ENCODE measurements around the gene LYSMD4. TPM values are rescaled to one million over a fixed set of nuclear protein-coding genes. Genes with fewer than 3 reads are reported as not detected.
"Not testable (repeated sequence)": the region's sequence is repeated elsewhere in the genome, so short reads cannot be mapped to it uniquely, and the experiment has no call there.

The LYSMD4 gene
- total RNA-seq, 1 donor, result 9.0 TPM

GRCh38 chr15:99755692-99756409 lies 22.6 kb upstream of the LYSMD4 start:
- peak; percentile 81 for DNase-seq (ENCODE audit: low read depth)
- TF ChIP-seq, protein P1, sequence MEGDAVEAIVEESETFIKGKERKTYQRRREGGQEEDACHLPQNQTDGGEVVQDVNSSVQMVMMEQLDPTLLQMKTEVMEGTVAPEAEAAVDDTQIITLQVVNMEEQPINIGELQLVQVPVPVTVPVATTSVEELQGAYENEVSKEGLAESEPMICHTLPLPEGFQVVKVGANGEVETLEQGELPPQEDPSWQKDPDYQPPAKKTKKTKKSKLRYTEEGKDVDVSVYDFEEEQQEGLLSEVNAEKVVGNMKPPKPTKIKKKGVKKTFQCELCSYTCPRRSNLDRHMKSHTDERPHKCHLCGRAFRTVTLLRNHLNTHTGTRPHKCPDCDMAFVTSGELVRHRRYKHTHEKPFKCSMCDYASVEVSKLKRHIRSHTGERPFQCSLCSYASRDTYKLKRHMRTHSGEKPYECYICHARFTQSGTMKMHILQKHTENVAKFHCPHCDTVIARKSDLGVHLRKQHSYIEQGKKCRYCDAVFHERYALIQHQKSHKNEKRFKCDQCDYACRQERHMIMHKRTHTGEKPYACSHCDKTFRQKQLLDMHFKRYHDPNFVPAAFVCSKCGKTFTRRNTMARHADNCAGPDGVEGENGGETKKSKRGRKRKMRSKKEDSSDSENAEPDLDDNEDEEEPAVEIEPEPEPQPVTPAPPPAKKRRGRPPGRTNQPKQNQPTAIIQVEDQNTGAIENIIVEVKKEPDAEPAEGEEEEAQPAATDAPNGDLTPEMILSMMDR (IDR thresholded peaks at IDR 0.05; ENCODE audit: insufficient read depth, low read length), result peak; percentile 90
- H3K4me3 ChIP-seq (ENCODE audit: low read depth, low read length), result no peak overlapping the region

- no peak overlapping the region for H3K4me3 ChIP-seq (ENCODE audit: low read depth, low read length)
- no peak for DNase-seq (ENCODE audit: low read depth)
- TF ChIP-seq, protein P1 (IDR thresholded peaks at IDR 0.05; ENCODE audit: insufficient read depth, low read length), result no peak
Measured at GRCh38 chr15:99753066-99753465, 19.8 kb upstream of the LYSMD4 start.

DNA sequence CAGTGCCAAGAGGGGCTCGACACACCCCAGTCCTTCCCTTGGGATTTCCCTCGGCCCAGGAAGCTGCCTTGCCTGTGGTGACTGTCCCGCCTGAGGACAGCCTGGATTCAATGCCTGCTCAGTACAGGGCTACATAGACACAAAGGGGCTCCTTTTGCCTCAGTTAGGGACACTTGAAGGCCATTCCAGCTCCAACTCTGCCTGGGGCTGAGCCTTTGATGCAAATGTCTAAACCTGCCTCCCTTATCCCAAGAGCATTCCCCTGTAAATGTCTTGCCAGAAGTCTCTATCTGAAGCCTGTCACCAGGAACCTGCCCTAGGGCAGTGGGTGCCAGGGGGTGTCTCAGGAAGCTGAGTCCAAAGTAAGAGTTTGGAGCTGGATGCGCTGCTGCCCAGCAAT lies 19.3 kb upstream of the LYSMD4 start:
- H3K4me3 ChIP-seq (ENCODE audit: low read depth, low read length), result no peak overlapping the region
- TF ChIP-seq, protein P1 (IDR thresholded peaks at IDR 0.05; ENCODE audit: insufficient read depth, low read length), result no peak
- no peak for DNase-seq (ENCODE audit: low read depth)

DNA sequence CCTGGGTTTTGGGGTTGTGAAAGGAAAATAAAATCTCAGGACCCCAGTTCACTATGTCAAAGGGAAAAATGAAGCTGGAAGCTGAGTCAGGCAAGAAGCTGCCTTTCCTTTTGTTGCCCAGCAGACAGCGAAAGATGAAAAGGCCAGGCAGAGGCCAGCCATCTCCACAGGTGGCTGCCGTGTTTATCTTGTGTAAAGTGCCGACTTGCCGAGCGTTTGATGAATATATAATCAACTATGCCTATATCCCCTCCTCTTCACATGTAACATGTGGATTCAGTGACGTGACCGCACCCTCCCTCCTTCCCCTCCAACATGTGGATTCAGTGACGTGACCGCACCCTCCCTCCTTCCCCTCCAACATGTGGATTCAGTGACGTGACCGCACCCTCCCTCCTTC lies 17.1 kb upstream of the LYSMD4 start:
- DNase-seq (ENCODE audit: low read depth); H3K4me3 ChIP-seq (ENCODE audit: low read depth, low read length): not testable (repeated sequence)

GRCh38 chr15:99749386-99749785 lies 16.1 kb upstream of the LYSMD4 start:
- H3K4me3 ChIP-seq (ENCODE audit: low read depth, low read length), result no peak overlapping the region
- DNase-seq (ENCODE audit: low read depth), result peak; percentile 21
- TF ChIP-seq, protein P1 (IDR thresholded peaks at IDR 0.05; ENCODE audit: insufficient read depth, low read length), result no peak

DNA sequence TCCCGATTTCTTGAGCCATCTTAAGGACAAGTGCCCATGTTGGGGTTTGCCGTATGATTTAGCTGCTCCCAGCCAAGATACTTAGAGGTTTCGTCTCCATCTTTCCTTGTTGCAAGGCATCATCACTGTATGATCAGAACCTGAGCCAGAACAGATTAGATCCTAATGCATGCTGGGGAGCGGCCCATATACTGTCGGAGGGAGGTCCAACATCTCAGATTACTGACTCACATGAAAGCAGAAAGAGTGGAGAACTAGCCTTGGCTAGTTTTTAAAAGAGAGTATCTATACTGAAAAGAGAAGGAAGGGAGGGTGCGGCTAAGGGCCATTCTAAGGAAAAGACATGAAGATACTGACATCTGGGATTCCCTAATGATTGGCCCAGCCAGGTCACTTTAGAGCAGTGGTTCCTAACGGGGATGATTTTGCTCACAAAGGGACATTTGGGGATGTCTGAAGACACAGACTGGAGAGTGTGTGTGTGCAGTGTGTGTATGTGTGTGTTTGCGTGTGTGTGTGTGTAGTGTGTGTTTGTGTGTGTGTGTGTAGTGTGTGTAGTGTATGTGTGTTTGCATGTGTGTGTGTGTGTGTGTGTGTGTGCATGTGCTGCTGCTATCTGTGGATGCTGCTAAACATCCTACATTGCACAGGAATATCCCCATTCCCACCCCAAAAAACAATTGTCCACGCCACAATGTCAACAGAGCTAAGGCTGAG lies 12.3 kb upstream of the LYSMD4 start:
- DNase-seq (ENCODE audit: low read depth), result no peak

GRCh38 chr15:99744142-99744541 lies 10.9 kb upstream of the LYSMD4 start:
- no peak overlapping the region for H3K4me3 ChIP-seq (ENCODE audit: low read depth, low read length)
- TF ChIP-seq, protein P1 (IDR thresholded peaks at IDR 0.05; ENCODE audit: insufficient read depth, low read length), result no peak
- DNase-seq (ENCODE audit: low read depth), result no peak

More for the DNA sequence above, 12.3 kb upstream of the LYSMD4 start:
- H3K4me3 ChIP-seq (ENCODE audit: low read depth, low read length), result no peak overlapping the region
- TF ChIP-seq, protein P1 (IDR thresholded peaks at IDR 0.05; ENCODE audit: insufficient read depth, low read length), result no peak
